Loucy (cell line): Measurements from ENCODE around the gene NBPF6.
"Not testable (repeated sequence)": the region's sequence is repeated elsewhere in the genome, so short reads cannot be mapped to it uniquely, and the experiment has no call there.

Experiments
- EZH2phosphoT487 ChIP-seq: fragments of 200-600 bp; IDR thresholded peaks from 2 replicates; pipeline ENCODE4 v1.6.1; 2018; ENCODE audit warnings: antibody characterized with exemption, mild to moderate bottlenecking, moderate library complexity, borderline replicate concordance
- TF ChIP-seq, protein P1 (sequence below): fragments of 200-600 bp; sonication (generic); conservative IDR thresholded peaks from 2 replicates; pipeline ENCODE4 v1.5.1; 2014; ENCODE audit warnings: mild to moderate bottlenecking, antibody characterized with exemption, low read length

DNA sequence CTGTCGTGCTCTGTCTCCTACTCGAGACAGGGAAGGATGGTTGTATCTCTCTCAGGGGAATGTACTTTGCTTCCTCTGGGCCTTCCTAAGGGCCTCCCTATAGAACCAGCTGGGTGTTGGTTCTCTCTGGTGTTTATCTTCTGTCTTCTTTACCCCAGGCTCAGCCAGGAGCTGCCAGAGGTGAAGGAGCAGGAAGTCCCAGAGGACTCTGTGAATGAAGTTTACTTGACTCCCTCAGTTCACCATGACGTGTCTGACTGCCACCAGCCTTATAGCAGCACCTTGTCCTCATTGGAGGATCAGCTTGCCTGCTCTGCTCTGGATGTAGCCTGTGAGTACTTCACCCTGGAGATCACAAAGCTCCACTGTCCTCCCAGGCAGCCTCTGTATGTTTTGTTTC, 11.6 kb downstream of the NBPF6 start:
- TF ChIP-seq, protein P1, sequence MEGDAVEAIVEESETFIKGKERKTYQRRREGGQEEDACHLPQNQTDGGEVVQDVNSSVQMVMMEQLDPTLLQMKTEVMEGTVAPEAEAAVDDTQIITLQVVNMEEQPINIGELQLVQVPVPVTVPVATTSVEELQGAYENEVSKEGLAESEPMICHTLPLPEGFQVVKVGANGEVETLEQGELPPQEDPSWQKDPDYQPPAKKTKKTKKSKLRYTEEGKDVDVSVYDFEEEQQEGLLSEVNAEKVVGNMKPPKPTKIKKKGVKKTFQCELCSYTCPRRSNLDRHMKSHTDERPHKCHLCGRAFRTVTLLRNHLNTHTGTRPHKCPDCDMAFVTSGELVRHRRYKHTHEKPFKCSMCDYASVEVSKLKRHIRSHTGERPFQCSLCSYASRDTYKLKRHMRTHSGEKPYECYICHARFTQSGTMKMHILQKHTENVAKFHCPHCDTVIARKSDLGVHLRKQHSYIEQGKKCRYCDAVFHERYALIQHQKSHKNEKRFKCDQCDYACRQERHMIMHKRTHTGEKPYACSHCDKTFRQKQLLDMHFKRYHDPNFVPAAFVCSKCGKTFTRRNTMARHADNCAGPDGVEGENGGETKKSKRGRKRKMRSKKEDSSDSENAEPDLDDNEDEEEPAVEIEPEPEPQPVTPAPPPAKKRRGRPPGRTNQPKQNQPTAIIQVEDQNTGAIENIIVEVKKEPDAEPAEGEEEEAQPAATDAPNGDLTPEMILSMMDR: not testable (repeated sequence)
- not testable (repeated sequence) for TF ChIP-seq EZH2phosphoT487
